ENCODE data around the gene BEND3. TPM values are rescaled to one million over a fixed set of nuclear protein-coding genes. Genes with fewer than 3 reads are reported as not detected.
A peak's percentile ranks its signal among the peaks of the same experiment; 100 is the strongest.

Gene BEND3
- total and polyA plus RNA-seq, 9 of the 15 experiments (the other 6 are each of a cell fraction or from before 2014, with no cell fraction given): 0.64 to 8.4 (median 3.3) TPM

DNA sequence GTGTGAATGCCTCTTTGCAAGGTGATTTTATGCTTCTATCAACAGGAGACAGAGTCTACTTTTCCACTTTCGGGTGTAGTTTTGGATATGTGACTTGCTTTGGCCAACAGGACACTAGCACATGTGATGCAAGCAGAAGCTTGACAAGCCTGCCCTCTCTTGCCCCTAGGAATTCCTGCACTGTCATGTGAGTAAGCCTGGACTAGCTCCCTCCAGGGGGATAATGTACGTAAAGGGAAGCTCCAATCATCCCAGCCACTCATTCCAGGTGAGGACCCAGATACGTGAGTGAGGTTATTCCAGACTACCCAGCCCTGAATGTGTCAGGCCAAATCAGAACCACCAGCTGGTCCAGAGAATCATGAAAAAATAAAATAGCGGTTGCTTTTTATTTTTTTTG, 33.3 kb downstream of the BEND3 start (continued):
- TF ChIP-seq MYC (IDR thresholded peaks at IDR 0.05; ENCODE audit: low read depth, low read length) (0 out of 2 replicates have a peak, but pooled peaks have one; percentile 58), MYC (CRISPR knock-in tag; IDR thresholded peaks at IDR 0.05; ENCODE audit: borderline replicate concordance, low read depth) (no peak), EP400 (IDR thresholded peaks at IDR 0.05) (0 out of 2 replicates have a peak, but pooled peaks have one; percentile 22), BRCA1 (IDR thresholded peaks at IDR 0.05) (no peak), BRCA1 (CRISPR knock-in tag; IDR thresholded peaks at IDR 0.05) (no peak), GTF2E2 (tag; IDR thresholded peaks at IDR 0.05) (no peak)

GRCh38 chr6:107080036-107080435, 35.3 kb downstream of the BEND3 start:
- in situ Hi-C loops (cut with MboI): no loop called here
- intact Hi-C loops (cut with micrococcal nuclease): no loop called here
- ChIA-PET CTCF (ENCODE audit: low intra/inter-chr PET ratio) (no interaction called here), POLR2A (no interaction called here)
- no peaks in the 10 kb centered on the region for H3K27me3 ChIP-seq (ENCODE audit: control insufficient read depth in 2 of 2, insufficient read depth in 2 of 2, low read length in 2 of 2)
- DNase-seq (ENCODE audit: extremely low read depth in 1 of 4, low spot score in 3 of 4) (no peak), ATAC-seq (peak; percentile 75), FAIRE-seq (peak; percentile 23)
- no peaks in the 10 kb centered on the region for H3K9me1 ChIP-seq (ENCODE audit: control insufficient read depth, insufficient read depth, low read length)
- H4K20me1 ChIP-seq (replicated peaks; ENCODE audit: control insufficient read depth, insufficient read depth, low read length): no peaks in the 10 kb centered on the region
- 0 out of 3 replicates have a peak, but pooled peaks cover 5% of the 10 kb centered on the region for H3K36me3 ChIP-seq (ENCODE audit: control insufficient read depth, insufficient read depth, low read length)
- no peak overlapping the region for H3K9ac ChIP-seq (ENCODE audit: insufficient read depth in 1 of 2, low read depth in 2 of 2, low read length in 2 of 2)
- no peaks in the 10 kb centered on the region for H3K79me2 ChIP-seq (ENCODE audit: control insufficient read depth, insufficient read depth, low read length)
- no TSS peak for BruUV-seq (replicated peaks)
- H3K9me3 ChIP-seq (replicated peaks; ENCODE audit: control insufficient read depth, insufficient read depth, low read depth, low read length): 0 out of 2 replicates have a peak, but pooled peaks cover 2% of the 10 kb centered on the region
- WGBS (ENCODE audit: insufficient coverage, low coverage, missing lambda C conversion rate): 83% methylated on average over 5 of the region's 5 CpGs
- H3K4me2 ChIP-seq (ENCODE audit: insufficient read depth, low read length): no peak overlapping the region
- TF ChIP-seq, protein P1, sequence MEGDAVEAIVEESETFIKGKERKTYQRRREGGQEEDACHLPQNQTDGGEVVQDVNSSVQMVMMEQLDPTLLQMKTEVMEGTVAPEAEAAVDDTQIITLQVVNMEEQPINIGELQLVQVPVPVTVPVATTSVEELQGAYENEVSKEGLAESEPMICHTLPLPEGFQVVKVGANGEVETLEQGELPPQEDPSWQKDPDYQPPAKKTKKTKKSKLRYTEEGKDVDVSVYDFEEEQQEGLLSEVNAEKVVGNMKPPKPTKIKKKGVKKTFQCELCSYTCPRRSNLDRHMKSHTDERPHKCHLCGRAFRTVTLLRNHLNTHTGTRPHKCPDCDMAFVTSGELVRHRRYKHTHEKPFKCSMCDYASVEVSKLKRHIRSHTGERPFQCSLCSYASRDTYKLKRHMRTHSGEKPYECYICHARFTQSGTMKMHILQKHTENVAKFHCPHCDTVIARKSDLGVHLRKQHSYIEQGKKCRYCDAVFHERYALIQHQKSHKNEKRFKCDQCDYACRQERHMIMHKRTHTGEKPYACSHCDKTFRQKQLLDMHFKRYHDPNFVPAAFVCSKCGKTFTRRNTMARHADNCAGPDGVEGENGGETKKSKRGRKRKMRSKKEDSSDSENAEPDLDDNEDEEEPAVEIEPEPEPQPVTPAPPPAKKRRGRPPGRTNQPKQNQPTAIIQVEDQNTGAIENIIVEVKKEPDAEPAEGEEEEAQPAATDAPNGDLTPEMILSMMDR (IDR thresholded peaks at IDR 0.05 in 2 of 3, conservative IDR thresholded peaks at IDR 0.05 in 1 of 3; ENCODE audit: insufficient read depth in 2 of 3, low read depth in 1 of 3, low read length in 3 of 3): peak; percentile 30 to 37 (median 37); a peak in 4 of 6 replicates
- TF ChIP-seq PCBP1 (IDR thresholded peaks at IDR 0.05; ENCODE audit: low read depth, low read length, poor library complexity, severe bottlenecking): no peak
- TF ChIP-seq SMAD3 (CRISPR knock-in tag; conservative IDR thresholded peaks at IDR 0.05): no peak
- TF ChIP-seq ZNF121 (CRISPR knock-in tag; conservative IDR thresholded peaks at IDR 0.05): peak; percentile 34
- TF ChIP-seq MLLT1 (IDR thresholded peaks at IDR 0.05): peak in 1 of 2 experiments; percentile 35; a peak in 1 of 4 replicates
- peaks cover 0 to 3% of the 10 kb centered on the region in 2 experiments; a peak in 2 of 5 replicates for H3K4me1 ChIP-seq (replicated peaks in 1 of 2; ENCODE audit: control insufficient read depth in 2 of 2, insufficient read depth in 2 of 2, low read length in 2 of 2)
- no peak overlapping the region for H2AFZ ChIP-seq (ENCODE audit: low read depth, low read length)
- H3K27ac ChIP-seq (ENCODE audit: extremely low read depth, low read depth, low read length): no peak overlapping the region
- H3K4me3 ChIP-seq: no peak overlapping the region
